ENCODE data around the gene CD69.

DNA sequence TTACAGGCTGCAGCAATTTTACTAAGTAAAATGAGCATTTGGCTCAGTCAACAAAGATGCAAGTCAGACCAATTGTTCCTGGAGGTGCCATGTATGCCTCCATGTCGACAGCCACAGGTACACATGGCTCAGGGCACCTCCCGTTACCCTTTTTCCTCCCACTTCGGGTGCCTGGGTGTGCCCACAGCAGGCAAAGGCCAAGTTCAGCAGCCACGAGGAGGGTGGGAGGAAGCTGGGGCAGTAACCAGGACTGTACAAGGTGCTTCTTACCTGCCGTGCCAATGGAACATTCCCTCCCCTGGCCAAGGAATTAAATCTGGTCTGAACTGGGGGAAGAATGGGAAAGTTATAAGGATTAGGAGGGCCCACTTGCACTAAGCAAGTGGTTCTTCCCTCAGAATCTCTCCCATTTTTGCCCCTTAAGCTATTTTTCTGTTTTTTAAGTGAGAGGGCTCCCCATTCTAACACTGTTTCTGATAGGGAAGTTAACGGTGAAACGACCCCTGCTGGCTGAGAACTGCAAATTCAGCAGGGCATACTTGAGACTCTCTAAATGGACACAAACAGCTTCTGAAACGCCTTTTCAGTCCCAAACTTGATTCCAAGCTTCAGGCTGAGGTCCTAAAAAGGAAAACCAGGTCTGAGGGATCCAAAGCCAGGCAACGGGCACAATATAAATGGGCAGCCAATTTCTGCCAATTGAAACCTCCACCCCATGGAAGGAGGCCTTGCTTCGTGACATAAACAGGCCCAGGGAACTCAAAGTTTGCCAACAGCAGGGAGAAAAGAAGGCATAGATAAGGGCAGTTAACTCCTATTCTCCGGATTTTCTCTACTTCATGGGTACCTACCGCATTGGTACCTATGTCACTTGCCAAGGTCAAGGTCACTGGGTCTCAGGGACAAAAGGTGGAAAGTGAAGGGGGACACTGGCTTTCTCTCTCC, 52.6 kb downstream of the CD69 start:
- no peak for TF ChIP-seq POLR2A (IDR thresholded peaks at IDR 0.05; ENCODE audit: low read length)
- TF ChIP-seq GATA1 (IDR thresholded peaks at IDR 0.05; ENCODE audit: low read depth, low read length): no peak

All from erythroblast (primary cell).